Lower leg skin (tissue), 4 donors: ENCODE measurements around the gene MPRIP. TPM values are rescaled to one million over a fixed set of nuclear protein-coding genes. Genes with fewer than 3 reads are reported as not detected.

Experiments
- DNase-seq, 2 donors: peaks; one replicate each; pipeline ENCODE4 v3.0.0-alpha.2; 2019; ENCODE audit warnings: low spot score in 2 of 2
- H3K4me3 ChIP-seq: fragments of 200-600 bp; sonication (generic); 2 replicates; pipeline ENCODE4 v1.5.1; 2017; ENCODE audit warnings: mild to moderate bottlenecking, low read depth; ENCODE audit not compliant: poor library complexity, severe bottlenecking
- CTCF ChIP-seq, 3 donors: fragments of 450-650 bp; IDR thresholded peaks; one replicate each; pipeline ENCODE4 v1.5.1; 2016; ENCODE audit warnings: antibody characterized with exemption in 3 of 3, mild to moderate bottlenecking in 3 of 3, moderate library complexity in 2 of 3
- POLR2A ChIP-seq, 2 donors: fragments of 450-650 bp; IDR thresholded peaks; one replicate each; pipeline ENCODE4 v1.6.1; 2016 to 2017; ENCODE audit warnings: antibody characterized with exemption in 2 of 2, mild to moderate bottlenecking in 1 of 2, moderate library complexity in 1 of 2
- WGBS, 2 donors: methylation state at CpG; one replicate each; pipeline ENCODE4 v1.1.5; 2018; 5-methylcytosine and 5-hydroxymethylcytosine counted together
- intact Hi-C: fragments of 100-400 bp; cut with DNase I; formaldehyde crosslinking; loops from one replicate; pipeline ENCODE4 v1.15.0; 2023; ENCODE audit warnings: low total_unique reads
- total RNA-seq, 4 donors: library from RNA; depleted of rRNA; stranded (reverse); fragments of >200 nt; gene quantifications; one replicate each; pipeline ENCODE4 v1.1.0, GENCODE V29; 2016

Gene MPRIP
- total RNA-seq, 4 donors from 2014 or later: 128 to 217 (median 141) TPM

- intact Hi-C loops: no loop called here
- H3K4me3 ChIP-seq: no peak overlapping the region
- DNase-seq: no peak
- no peak for TF ChIP-seq CTCF (IDR thresholded peaks at IDR 0.05)
- TF ChIP-seq POLR2A (IDR thresholded peaks at IDR 0.05): no peak
- 77 to 85% methylated on average over 8 of the region's 8 CpGs for WGBS, 2 donors
Observed at GRCh38 chr17:17121162-17121561, 78.9 kb downstream of the MPRIP start.

- 90 to 91% methylated on average over 10 of the region's 10 CpGs for WGBS, 2 donors
- intact Hi-C loops: no loop called here
- DNase-seq: no peak
- TF ChIP-seq CTCF (IDR thresholded peaks at IDR 0.05) (no peak), POLR2A (IDR thresholded peaks at IDR 0.05) (no peak)
- no peak overlapping the region for H3K4me3 ChIP-seq
Observed at GRCh38 chr17:17122781-17123483, 80.7 kb downstream of the MPRIP start.

GRCh38 chr17:17124341-17124740, 82.1 kb downstream of the MPRIP start:
- 84 to 98% methylated on average over 3 of the region's 3 CpGs for WGBS, 2 donors
- no peak for TF ChIP-seq POLR2A (IDR thresholded peaks at IDR 0.05)
- TF ChIP-seq CTCF (IDR thresholded peaks at IDR 0.05): no peak
- intact Hi-C loops: no loop called here
- no peak for DNase-seq
- no peak overlapping the region for H3K4me3 ChIP-seq

DNA sequence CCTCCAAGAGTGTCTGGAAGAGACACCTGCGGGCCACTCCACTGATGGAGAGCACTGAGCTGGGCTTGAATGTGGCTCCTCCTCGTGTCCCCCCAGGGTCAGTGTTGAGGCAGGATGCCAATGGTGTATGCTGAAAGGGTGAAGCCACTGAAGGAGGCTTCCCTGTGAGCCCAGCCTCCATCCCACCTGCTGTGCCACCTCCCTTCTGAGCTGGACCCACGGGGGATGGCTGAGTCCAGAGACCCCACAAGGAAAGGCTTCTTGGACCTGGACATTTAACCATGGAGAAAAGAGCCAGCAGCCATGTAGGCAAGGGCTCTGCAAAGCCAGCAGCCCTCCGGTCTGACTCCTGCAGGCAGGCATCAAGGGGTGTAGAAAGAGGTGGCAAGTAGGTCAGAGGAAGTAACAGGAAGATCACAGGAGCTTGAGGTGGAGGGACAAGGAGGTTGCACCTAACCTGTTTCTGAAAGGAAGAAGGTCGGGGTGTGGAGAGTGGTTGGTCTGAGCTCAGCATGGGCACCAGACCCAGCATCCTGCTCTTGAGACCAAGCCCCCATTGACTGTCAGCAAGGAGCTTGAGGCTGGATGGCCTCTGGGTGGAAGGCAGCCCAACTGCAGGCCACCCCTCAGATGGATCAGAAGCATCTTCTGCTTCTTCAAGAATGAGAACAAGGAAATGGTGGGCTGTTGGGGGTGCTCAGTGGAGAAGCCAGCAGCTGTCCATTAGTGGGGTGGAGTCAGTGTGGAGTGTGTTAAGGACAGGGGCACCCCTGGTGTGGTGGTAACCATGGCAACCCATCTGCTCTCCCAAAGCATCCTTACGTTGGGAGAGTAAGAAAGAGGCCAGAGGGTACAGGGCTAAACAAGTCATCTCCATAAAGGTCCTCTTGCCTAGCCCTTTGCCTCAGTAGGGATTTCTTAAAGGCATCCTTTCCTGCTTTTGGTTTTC, 83.2 kb downstream of the MPRIP start:
- no peak overlapping the region for H3K4me3 ChIP-seq
- TF ChIP-seq CTCF (IDR thresholded peaks at IDR 0.05) (no peak), POLR2A (IDR thresholded peaks at IDR 0.05) (no peak)
- no peak for DNase-seq
- intact Hi-C loops: no loop called here
- 82 to 88% methylated on average over 5 to 6 of the region's 6 CpGs for WGBS, 2 donors

- DNase-seq: no peak
- WGBS, 2 donors: 77% methylated on average over 21 of the region's 21 CpGs
- no peak overlapping the region for H3K4me3 ChIP-seq
- TF ChIP-seq CTCF (IDR thresholded peaks at IDR 0.05): no peak
- TF ChIP-seq POLR2A (IDR thresholded peaks at IDR 0.05): no peak
- intact Hi-C loops: no loop called here
Observed at GRCh38 chr17:17126131-17127110, 84.2 kb downstream of the MPRIP start.
